ENCODE results near the gene SSH2.

The SSH2 gene

DNA sequence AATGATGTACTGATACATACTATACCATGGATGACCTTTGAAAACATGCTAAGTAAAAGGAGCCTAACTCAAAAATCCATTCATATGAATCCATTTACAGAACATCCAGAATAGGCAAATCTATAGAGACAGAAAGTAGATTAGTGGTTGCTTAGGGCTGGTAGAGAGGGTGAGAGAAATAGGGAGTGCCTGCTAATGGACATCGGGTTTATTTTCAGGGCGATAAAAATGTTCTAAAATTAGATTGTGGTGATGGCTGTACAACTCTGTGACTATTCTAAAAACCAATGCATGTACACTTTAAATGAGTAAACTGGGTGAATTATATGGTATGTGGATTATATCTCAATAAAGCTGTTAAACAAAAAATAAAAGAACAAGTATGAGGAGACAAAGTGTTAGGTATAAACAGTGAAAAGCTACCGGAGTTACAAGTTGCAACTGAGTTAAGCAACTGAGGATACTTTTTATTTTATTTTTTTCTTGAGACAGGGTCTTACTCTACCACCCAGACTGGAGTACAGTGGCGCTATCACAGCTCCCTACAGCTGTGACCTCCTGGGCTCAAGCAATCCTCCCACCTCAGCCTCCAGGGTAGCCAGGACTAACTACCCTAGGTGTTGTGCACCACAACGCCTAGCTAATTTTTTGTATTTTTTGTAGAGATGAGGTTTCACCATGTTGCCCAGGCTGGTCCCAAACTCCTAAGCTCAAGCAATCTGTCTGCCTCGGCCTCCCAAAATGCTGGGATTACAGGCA, 231.8 kb downstream of the SSH2 start:
- no peaks in the 10 kb centered on the region for H3F3A ChIP-seq (ENCODE audit: insufficient read depth, low read length)
- no peaks in the 10 kb centered on the region for H3K9me3 ChIP-seq (replicated peaks; ENCODE audit: insufficient read depth, low read length)
- H3K27me3 ChIP-seq (replicated peaks; ENCODE audit: insufficient read depth, low read length): no peaks in the 10 kb centered on the region
- no peaks in the 10 kb centered on the region; the same call in 1 of the 2 replicates for H3K36me3 ChIP-seq (replicated peaks; ENCODE audit: insufficient read depth, low read length)
- no peak overlapping the region for H3K4me3 ChIP-seq (ENCODE audit: low read length)
- H3K9ac ChIP-seq (ENCODE audit: low read length): no peak overlapping the region
- H3K27ac ChIP-seq (ENCODE audit: low read length): no peak overlapping the region
- no peaks in the 10 kb centered on the region for H3K9me2 ChIP-seq (replicated peaks; ENCODE audit: insufficient read depth, low read length)
- TF ChIP-seq EZH2 (optimal IDR thresholded peaks at IDR 0.05; ENCODE audit: low read depth, low read length): no peak
- TF ChIP-seq EZH2phosphoT487 (IDR thresholded peaks at IDR 0.05; ENCODE audit: low read length): no peak
- TF ChIP-seq, protein P1, sequence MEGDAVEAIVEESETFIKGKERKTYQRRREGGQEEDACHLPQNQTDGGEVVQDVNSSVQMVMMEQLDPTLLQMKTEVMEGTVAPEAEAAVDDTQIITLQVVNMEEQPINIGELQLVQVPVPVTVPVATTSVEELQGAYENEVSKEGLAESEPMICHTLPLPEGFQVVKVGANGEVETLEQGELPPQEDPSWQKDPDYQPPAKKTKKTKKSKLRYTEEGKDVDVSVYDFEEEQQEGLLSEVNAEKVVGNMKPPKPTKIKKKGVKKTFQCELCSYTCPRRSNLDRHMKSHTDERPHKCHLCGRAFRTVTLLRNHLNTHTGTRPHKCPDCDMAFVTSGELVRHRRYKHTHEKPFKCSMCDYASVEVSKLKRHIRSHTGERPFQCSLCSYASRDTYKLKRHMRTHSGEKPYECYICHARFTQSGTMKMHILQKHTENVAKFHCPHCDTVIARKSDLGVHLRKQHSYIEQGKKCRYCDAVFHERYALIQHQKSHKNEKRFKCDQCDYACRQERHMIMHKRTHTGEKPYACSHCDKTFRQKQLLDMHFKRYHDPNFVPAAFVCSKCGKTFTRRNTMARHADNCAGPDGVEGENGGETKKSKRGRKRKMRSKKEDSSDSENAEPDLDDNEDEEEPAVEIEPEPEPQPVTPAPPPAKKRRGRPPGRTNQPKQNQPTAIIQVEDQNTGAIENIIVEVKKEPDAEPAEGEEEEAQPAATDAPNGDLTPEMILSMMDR (IDR thresholded peaks at IDR 0.05; ENCODE audit: low read length): no peak
- H2AFZ ChIP-seq (ENCODE audit: low read length): no peak overlapping the region
- H4K20me1 ChIP-seq (ENCODE audit: insufficient read depth, low read length): no peaks in the 10 kb centered on the region
- no peaks in the 10 kb centered on the region for H3K4me1 ChIP-seq (ENCODE audit: low read length)
- H3K4me2 ChIP-seq (ENCODE audit: low read depth, low read length): no peak overlapping the region
- DNase-seq: no peak
- H3K79me2 ChIP-seq (ENCODE audit: low read length): no peaks in the 10 kb centered on the region

DNA sequence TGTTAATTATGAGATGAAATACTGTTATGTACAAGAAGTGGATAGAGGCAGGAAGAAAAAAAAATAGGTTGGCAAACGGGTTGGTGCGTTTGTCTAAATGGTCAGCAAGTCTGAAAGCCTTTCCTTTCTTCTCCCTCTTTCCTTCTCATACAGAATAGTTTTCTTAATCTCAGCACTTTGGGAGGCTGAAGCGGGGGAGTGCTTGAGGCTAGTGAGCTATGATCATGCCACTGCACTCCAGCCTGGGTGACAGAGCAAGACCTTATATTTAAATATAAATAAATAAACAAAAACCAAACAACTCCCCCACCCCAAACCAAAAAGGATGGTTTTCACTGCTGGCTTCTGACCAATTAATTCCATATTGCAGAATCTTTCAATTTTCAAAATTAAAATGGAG, 232.7 kb downstream of the SSH2 start:
- Histone ChIP-seq H3K27ac (ENCODE audit: low read length) (no peak overlapping the region), H3K9ac (ENCODE audit: low read length) (no peak overlapping the region), H3K79me2 (ENCODE audit: low read length) (no peaks in the 10 kb centered on the region), H3K4me2 (ENCODE audit: low read depth, low read length) (no peak overlapping the region), H2AFZ (ENCODE audit: low read length) (no peak overlapping the region), H3K27me3 (replicated peaks; ENCODE audit: insufficient read depth, low read length) (no peaks in the 10 kb centered on the region), H3K9me3 (replicated peaks; ENCODE audit: insufficient read depth, low read length) (no peaks in the 10 kb centered on the region), H3F3A (ENCODE audit: insufficient read depth, low read length) (no peaks in the 10 kb centered on the region), H3K4me3 (ENCODE audit: low read length) (no peak overlapping the region), H3K36me3 (replicated peaks; ENCODE audit: insufficient read depth, low read length) (no peaks in the 10 kb centered on the region; the same call in 1 of the 2 replicates), H4K20me1 (ENCODE audit: insufficient read depth, low read length) (no peaks in the 10 kb centered on the region), H3K4me1 (ENCODE audit: low read length) (no peaks in the 10 kb centered on the region), H3K9me2 (replicated peaks; ENCODE audit: insufficient read depth, low read length) (no peaks in the 10 kb centered on the region)
- TF ChIP-seq EZH2 (optimal IDR thresholded peaks at IDR 0.05; ENCODE audit: low read depth, low read length) (no peak), EZH2phosphoT487 (IDR thresholded peaks at IDR 0.05; ENCODE audit: low read length) (no peak)
- TF ChIP-seq, protein P1 (IDR thresholded peaks at IDR 0.05; ENCODE audit: low read length): no peak
- no peak for DNase-seq

DNA sequence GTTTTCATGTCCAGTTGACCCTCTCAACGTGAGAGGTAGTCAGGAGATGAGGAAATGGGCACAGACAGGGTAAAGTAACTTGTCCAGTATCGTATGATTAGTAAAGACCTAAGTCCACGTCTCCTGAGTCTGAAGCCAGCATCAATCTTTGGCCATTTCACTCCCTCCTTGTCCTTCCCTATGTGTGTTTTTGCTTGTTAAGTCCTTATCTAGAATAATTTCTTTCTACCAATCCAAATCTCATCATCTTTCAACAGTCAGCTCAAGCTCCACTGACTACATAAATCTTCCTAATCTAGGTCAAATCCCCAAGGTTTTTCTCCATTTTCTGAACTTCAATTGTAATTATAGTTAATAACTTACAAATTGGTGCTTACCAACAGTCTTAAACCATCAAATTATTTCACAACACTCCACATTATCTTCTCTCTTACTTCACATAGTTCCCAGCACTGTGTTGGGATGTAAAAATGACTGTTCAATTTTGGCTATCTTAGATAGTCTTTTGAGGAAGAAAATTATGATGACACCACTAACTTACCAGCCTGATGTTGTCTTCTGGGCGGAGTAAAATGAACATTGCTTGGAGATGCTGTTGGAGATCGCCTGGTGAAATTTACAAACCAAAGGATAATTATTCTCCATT, 235.0 kb downstream of the SSH2 start:
- no peaks in the 10 kb centered on the region for H3F3A ChIP-seq (ENCODE audit: insufficient read depth, low read length)
- TF ChIP-seq EZH2 (optimal IDR thresholded peaks at IDR 0.05; ENCODE audit: low read depth, low read length): no peak
- TF ChIP-seq, protein P1 (IDR thresholded peaks at IDR 0.05; ENCODE audit: low read length): no peak
- TF ChIP-seq EZH2phosphoT487 (IDR thresholded peaks at IDR 0.05; ENCODE audit: low read length): no peak
- H3K9me3 ChIP-seq (replicated peaks; ENCODE audit: insufficient read depth, low read length): no peaks in the 10 kb centered on the region
- no peaks in the 10 kb centered on the region; the same call in 1 of the 2 replicates for H3K36me3 ChIP-seq (replicated peaks; ENCODE audit: insufficient read depth, low read length)
- no peak overlapping the region for H3K27ac ChIP-seq (ENCODE audit: low read length)
- no peak overlapping the region for H3K9ac ChIP-seq (ENCODE audit: low read length)
- no peaks in the 10 kb centered on the region for H3K27me3 ChIP-seq (replicated peaks; ENCODE audit: insufficient read depth, low read length)
- H4K20me1 ChIP-seq (ENCODE audit: insufficient read depth, low read length): no peaks in the 10 kb centered on the region
- no peaks in the 10 kb centered on the region for H3K9me2 ChIP-seq (replicated peaks; ENCODE audit: insufficient read depth, low read length)
- no peak for DNase-seq
- no peaks in the 10 kb centered on the region for H3K79me2 ChIP-seq (ENCODE audit: low read length)
- H3K4me1 ChIP-seq (ENCODE audit: low read length): no peaks in the 10 kb centered on the region
- no peak overlapping the region for H3K4me3 ChIP-seq (ENCODE audit: low read length)
- H3K4me2 ChIP-seq (ENCODE audit: low read depth, low read length): no peak overlapping the region
- H2AFZ ChIP-seq (ENCODE audit: low read length): no peak overlapping the region
